HG03139 (cell line): ENCODE results near the gene PDZD11.
"Not testable (repeated sequence)": the region's sequence is repeated elsewhere in the genome, so short reads cannot be mapped to it uniquely, and the experiment has no call there.

ENCODE experiments used
- ATAC-seq: cut with Tn5 transposase; IDR thresholded peaks from one replicate; pipeline ENCODE4 v1.9.1; 2021; ENCODE audit not compliant: unreplicated experiment

The PDZD11 gene

GRCh38 chrX:70257423-70258288, 32.1 kb downstream of the PDZD11 start:
- ATAC-seq, result no peak

DNA sequence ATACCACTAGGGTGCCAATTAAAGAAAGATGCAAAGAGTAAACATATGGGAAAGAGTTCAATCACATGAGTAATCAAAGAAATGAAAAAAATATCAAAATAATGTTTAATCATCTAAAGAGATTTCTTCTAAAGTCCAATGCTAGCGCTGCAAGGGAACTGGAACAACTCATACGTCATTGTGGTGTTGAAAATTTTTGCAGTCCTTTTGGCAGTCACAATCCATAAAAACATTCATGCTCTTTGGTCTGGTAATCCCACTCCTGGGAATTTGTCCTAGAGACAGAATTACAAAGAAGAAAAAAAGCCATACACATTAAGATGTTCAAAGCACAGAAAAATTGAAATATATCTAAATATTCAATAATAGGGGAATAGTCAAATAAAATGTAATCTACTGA, 34.3 kb downstream of the PDZD11 start:
- ATAC-seq, result no peak

GRCh38 chrX:70254909-70255308, 34.8 kb downstream of the PDZD11 start:
- no peak for ATAC-seq

GRCh38 chrX:70254063-70254400, 35.7 kb downstream of the PDZD11 start:
- no peak for ATAC-seq

GRCh38 chrX:70253377-70254062, 36.2 kb downstream of the PDZD11 start:
- ATAC-seq, result no peak

DNA sequence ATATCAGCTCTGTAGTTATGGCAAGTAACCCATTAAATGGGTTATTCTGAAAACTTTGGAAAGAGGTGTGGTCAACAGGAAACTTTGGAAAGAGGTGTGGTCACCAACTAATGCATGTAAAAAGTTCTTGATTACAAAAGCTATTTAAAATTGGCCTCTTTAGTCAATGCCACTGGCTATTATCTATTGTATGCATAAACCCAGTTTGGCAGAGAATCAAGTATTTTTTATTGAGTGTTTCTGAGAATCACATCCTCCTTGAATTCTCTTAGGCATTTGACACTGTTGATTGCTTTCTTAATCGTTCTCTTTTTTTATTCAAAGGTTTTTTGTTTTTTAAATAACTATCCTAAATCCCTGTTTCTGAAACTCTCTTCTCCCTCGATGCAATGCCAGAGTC, 37.2 kb downstream of the PDZD11 start:
- ATAC-seq, result no peak

DNA sequence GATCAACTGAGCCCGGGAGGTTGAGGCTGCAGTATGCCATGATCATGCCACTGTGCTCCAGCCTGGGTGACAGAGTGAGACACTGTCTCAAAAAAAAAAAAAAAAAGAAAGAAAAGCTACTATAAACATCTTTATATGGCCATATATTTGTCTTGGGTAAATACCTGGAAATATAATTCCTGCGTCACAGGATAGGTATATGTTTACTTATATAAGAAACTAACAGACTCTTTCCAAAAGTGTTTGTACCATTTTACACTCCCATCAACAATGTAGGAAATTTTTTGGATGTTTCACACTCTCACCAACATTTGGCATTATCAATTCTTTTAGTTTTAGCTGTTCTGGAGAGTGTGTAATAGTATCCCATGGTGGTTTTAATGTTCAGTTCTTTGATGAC, 42.5 kb downstream of the PDZD11 start:
- no peak for ATAC-seq

DNA sequence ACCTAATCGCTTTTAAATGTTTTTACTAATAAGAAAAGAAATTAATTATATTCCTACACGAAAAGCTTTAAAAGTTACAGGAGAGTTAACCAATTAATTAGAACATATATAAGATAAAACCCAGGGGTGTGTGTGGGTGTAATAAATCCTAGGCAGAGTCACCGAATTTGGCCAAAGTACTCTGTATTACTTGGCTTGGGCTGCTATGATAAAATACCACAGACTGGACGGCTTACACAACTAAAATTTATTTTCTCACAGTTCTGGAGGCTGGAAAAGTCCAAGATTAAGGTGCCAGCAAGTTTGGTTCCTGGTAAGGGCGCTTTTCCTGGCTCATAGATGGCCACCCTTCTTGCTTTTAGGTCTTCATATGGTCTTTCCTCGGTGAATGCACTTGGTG, 44.8 kb downstream of the PDZD11 start:
- ATAC-seq, result no peak

DNA sequence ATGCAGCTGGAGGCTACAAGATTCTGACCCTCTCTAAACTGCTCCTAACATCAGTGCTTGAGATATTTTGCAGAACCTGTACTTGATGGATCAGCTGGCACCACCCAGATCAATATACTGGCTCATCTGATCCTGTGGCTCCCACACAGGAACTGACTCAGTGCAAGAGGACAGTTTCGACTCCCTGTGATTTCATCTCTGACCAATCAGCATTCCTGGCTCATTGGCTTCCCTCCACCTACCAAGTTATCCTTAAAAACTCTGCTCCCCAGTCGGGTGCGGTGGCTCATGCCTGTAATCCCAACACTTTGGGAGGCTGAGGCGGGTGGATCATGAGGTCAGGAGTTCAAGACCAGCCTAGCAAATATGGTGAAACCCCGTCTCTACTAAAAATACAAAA, 46.1 kb downstream of the PDZD11 start:
- ATAC-seq, result not testable (repeated sequence)

DNA sequence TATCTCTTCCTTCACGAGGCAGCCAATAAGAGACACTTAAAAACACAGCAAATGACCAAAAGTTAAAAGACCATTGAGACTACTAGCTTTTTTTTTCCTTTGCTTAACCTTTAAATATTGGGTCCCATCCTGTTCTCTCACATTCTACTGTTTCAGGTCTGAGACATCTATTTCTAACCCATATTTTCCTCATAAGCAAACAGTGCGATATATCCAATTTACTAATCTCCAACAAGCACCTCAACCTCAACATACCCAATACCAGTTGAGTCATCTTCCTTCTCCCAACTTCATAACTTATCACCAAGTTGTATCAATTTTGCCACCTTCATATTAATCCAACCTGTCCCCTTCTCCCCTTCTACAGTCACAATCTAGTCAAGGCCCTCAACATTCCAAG, 48.2 kb downstream of the PDZD11 start:
- no peak for ATAC-seq

DNA sequence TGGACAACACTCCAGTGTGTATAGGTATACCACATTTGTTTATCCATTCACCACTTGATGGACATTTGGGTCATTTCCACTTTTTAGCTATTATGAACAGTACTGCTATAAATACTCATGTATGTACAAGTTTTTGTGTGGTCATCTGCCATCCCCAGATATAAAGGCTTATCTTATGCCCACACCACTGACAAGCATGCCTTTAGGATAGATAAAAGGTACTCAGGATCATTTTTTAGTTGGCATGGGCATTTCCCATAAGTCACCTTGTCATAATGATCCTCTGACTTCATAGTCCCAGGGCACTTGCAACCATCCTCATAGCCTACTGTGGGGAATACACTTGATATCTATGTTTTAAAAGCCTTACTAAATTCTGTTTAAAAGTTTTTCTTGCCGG, 49.0 kb downstream of the PDZD11 start:
- ATAC-seq, result no peak
